Measurements from ENCODE around the gene HPCAL1. TPM values are rescaled to one million over a fixed set of nuclear protein-coding genes. Genes with fewer than 3 reads are reported as not detected.

The HPCAL1 gene
- total RNA-seq, 1 experiment from 2014 or later, result 312 TPM

- Histone ChIP-seq H3K9me3 (ENCODE audit: low read length) (no peaks in the 10 kb centered on the region), H3K36me3 (ENCODE audit: low read depth, low read length) (no peaks in the 10 kb centered on the region), H2AFZ (ENCODE audit: low read length) (no peak overlapping the region), H3K27me3 (ENCODE audit: low read length) (no peaks in the 10 kb centered on the region), H3K9ac (ENCODE audit: low read length) (peak overlapping the region; percentile 84), H3K79me2 (ENCODE audit: low read length) (no peaks in the 10 kb centered on the region), H4K20me1 (ENCODE audit: low read length) (no peaks in the 10 kb centered on the region), H3K9me2 (replicated peaks; ENCODE audit: low read length) (no peaks in the 10 kb centered on the region), H3K4me2 (ENCODE audit: low read length) (peak overlapping the region; percentile 64), H3K4me1 (ENCODE audit: insufficient read depth, low read length) (peaks cover 63% of the 10 kb centered on the region), H3K27ac (ENCODE audit: low read length) (peak overlapping the region; percentile 95), H3K4me3 (ENCODE audit: low read length) (no peak overlapping the region), H3F3A (ENCODE audit: low read length, unreplicated experiment) (peaks cover 10% of the 10 kb centered on the region)
- DNase-seq (peak; percentile 98), ATAC-seq (peak; percentile 77)
- TSS peak; percentile 56 for BruUV-seq (replicated peaks)
- ChIA-PET CTCF (interaction anchor here (1.1 kb wide), 1 partner anchor 126 kb away, joined by 11 read pairs; no protein-coding TSS in a partner anchor), POLR2A (ENCODE audit: unreplicated experiment) (interaction anchor here (0.5 to 1.2 kb wide), 2 partner anchors 19 to 31 kb away, joined by 3 to 4 read pairs; partner anchors contain the start of gene HPCAL1)
- TF ChIP-seq EZH2 (IDR thresholded peaks at IDR 0.05; ENCODE audit: low read length, unreplicated experiment) (no peak), EZH2phosphoT487 (IDR thresholded peaks at IDR 0.05; ENCODE audit: borderline replicate concordance, low read length) (no peak)
- TF ChIP-seq, protein P1, sequence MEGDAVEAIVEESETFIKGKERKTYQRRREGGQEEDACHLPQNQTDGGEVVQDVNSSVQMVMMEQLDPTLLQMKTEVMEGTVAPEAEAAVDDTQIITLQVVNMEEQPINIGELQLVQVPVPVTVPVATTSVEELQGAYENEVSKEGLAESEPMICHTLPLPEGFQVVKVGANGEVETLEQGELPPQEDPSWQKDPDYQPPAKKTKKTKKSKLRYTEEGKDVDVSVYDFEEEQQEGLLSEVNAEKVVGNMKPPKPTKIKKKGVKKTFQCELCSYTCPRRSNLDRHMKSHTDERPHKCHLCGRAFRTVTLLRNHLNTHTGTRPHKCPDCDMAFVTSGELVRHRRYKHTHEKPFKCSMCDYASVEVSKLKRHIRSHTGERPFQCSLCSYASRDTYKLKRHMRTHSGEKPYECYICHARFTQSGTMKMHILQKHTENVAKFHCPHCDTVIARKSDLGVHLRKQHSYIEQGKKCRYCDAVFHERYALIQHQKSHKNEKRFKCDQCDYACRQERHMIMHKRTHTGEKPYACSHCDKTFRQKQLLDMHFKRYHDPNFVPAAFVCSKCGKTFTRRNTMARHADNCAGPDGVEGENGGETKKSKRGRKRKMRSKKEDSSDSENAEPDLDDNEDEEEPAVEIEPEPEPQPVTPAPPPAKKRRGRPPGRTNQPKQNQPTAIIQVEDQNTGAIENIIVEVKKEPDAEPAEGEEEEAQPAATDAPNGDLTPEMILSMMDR (conservative IDR thresholded peaks at IDR 0.05; ENCODE audit: low read depth, low read length), result no peak
- intact Hi-C loops (cut with micrococcal nuclease), result loop anchor here (1.0 to 5.0 kb wide), 3 partner anchors 17 to 124 kb away; no protein-coding TSS in a partner anchor
Observed at GRCh38 chr2:10283106-10284062, 19.3 kb upstream of the HPCAL1 start.

GRCh38 chr2:10284108-10284870 lies 18.4 kb upstream of the HPCAL1 start:
- H3F3A ChIP-seq (ENCODE audit: low read length, unreplicated experiment), result peaks cover 10% of the 10 kb centered on the region
- TF ChIP-seq EZH2phosphoT487 (IDR thresholded peaks at IDR 0.05; ENCODE audit: borderline replicate concordance, low read length) (no peak), EZH2 (IDR thresholded peaks at IDR 0.05; ENCODE audit: low read length, unreplicated experiment) (no peak)
- TF ChIP-seq, protein P1 (conservative IDR thresholded peaks at IDR 0.05; ENCODE audit: low read depth, low read length), result no peak
- no peaks in the 10 kb centered on the region for H3K9me3 ChIP-seq (ENCODE audit: low read length)
- no peak overlapping the region for H3K4me3 ChIP-seq (ENCODE audit: low read length)
- BruUV-seq (replicated peaks), result no TSS peak
- peak overlapping the region; percentile 81 for H3K9ac ChIP-seq (ENCODE audit: low read length)
- peak overlapping the region; percentile 95 for H3K27ac ChIP-seq (ENCODE audit: low read length)
- ATAC-seq (no peak), DNase-seq (no peak)
- intact Hi-C loops (cut with micrococcal nuclease), result loop anchor here (5.0 kb wide), 1 partner anchor 123 kb away; no protein-coding TSS in a partner anchor
- H3K79me2 ChIP-seq (ENCODE audit: low read length), result no peaks in the 10 kb centered on the region
- H3K36me3 ChIP-seq (ENCODE audit: low read depth, low read length), result no peaks in the 10 kb centered on the region
- ChIA-PET POLR2A (ENCODE audit: unreplicated experiment) (no interaction called here), CTCF (no interaction called here)
- no peaks in the 10 kb centered on the region for H3K9me2 ChIP-seq (replicated peaks; ENCODE audit: low read length)
- no peaks in the 10 kb centered on the region for H4K20me1 ChIP-seq (ENCODE audit: low read length)
- peak overlapping the region; percentile 64; the same call in 1 of the 2 replicates for H3K4me2 ChIP-seq (ENCODE audit: low read length)
- peaks cover 72% of the 10 kb centered on the region for H3K4me1 ChIP-seq (ENCODE audit: insufficient read depth, low read length)
- H2AFZ ChIP-seq (ENCODE audit: low read length), result no peak overlapping the region
- H3K27me3 ChIP-seq (ENCODE audit: low read length), result no peaks in the 10 kb centered on the region
